H9 (cell line): ENCODE data around the gene SFXN5. TPM values are rescaled to one million over a fixed set of nuclear protein-coding genes. Genes with fewer than 3 reads are reported as not detected.

Source experiments
- DNase-seq: peaks from one replicate; pipeline ENCODE4 v3.0.0-alpha.2; 2017
- H2AFZ ChIP-seq: one replicate; pipeline ENCODE4 v1.6.1; 2013; ENCODE audit warnings: mild to moderate bottlenecking, low read length, control low read depth, moderate library complexity
- H2AK5ac ChIP-seq: 2 replicates; pipeline ENCODE4 v1.6.1; 2013; ENCODE audit warnings: low read length, control low read depth, mixed read lengths; ENCODE audit not compliant: insufficient read length
- H2BK120ac ChIP-seq: one replicate; pipeline ENCODE4 v1.6.1; 2013; ENCODE audit warnings: low read depth, mild to moderate bottlenecking, low read length, control low read depth, inconsistent platforms; ENCODE audit not compliant: poor library complexity, severe bottlenecking
- H2BK12ac ChIP-seq: 2 replicates; pipeline ENCODE4 v1.6.1; 2013; ENCODE audit warnings: low read length, control low read depth, mixed read lengths, low read depth; ENCODE audit not compliant: insufficient read length
- H2BK15ac ChIP-seq: 2 replicates; pipeline ENCODE4 v1.6.1; 2013; ENCODE audit warnings: low read depth, low read length, control low read depth
- H2BK20ac ChIP-seq: one replicate; pipeline ENCODE4 v1.6.1; 2013; ENCODE audit warnings: low read depth, mild to moderate bottlenecking, low read length, control low read depth, inconsistent platforms; ENCODE audit not compliant: poor library complexity, severe bottlenecking
- H2BK5ac ChIP-seq: 2 replicates; pipeline ENCODE4 v1.6.1; 2013; ENCODE audit warnings: low read length, control low read depth, mixed read lengths; ENCODE audit not compliant: insufficient read length
- H3K14ac ChIP-seq: 2 replicates; pipeline ENCODE4 v1.6.1; 2013; ENCODE audit warnings: low read length, control low read depth; ENCODE audit not compliant: insufficient read depth
- H3K18ac ChIP-seq: 2 replicates; pipeline ENCODE4 v1.6.1; 2013; ENCODE audit warnings: low read depth, mild to moderate bottlenecking, mixed read lengths, low read length, control low read depth; ENCODE audit not compliant: insufficient read length
- H3K23ac ChIP-seq: 2 replicates; pipeline ENCODE4 v1.6.1; 2013; ENCODE audit warnings: low read length, control low read depth, mixed read lengths, low read depth; ENCODE audit not compliant: insufficient read length
- H3K23me2 ChIP-seq: 2 replicates; pipeline ENCODE4 v1.6.1; 2013; ENCODE audit warnings: low read depth, mild to moderate bottlenecking, mixed read lengths, low read length, control low read depth; ENCODE audit not compliant: insufficient read length, poor library complexity, severe bottlenecking
- H3K27ac ChIP-seq: 2 replicates; pipeline ENCODE4 v1.5.1; 2013; ENCODE audit warnings: low read length, control low read depth, mixed read lengths, low read depth; ENCODE audit not compliant: insufficient read length
- H3K27me3 ChIP-seq: 2 replicates; pipeline ENCODE4 v1.6.1; 2013; ENCODE audit warnings: low read length, control low read depth, inconsistent platforms; ENCODE audit not compliant: insufficient read depth
- H3K4ac ChIP-seq: 2 replicates; pipeline ENCODE4 v1.6.1; 2013; ENCODE audit warnings: low read depth, mild to moderate bottlenecking, control low read depth, inconsistent platforms, low read length, moderate library complexity
- H3K4me1 ChIP-seq: 2 replicates; pipeline ENCODE4 v1.6.1; 2013; ENCODE audit warnings: low read length, control low read depth, inconsistent platforms; ENCODE audit not compliant: insufficient read depth
- H3K4me2 ChIP-seq: 2 replicates; pipeline ENCODE4 v1.6.1; 2013; ENCODE audit warnings: low read length, control low read depth, mixed read lengths; ENCODE audit not compliant: insufficient read length, insufficient read depth
- H3K56ac ChIP-seq: 2 replicates; pipeline ENCODE4 v1.6.1; 2013; ENCODE audit warnings: low read depth, mild to moderate bottlenecking, mixed read lengths, low read length, control low read depth; ENCODE audit not compliant: insufficient read length
- H3K79me1 ChIP-seq: 2 replicates; pipeline ENCODE4 v1.6.1; 2013; ENCODE audit warnings: low read depth, mild to moderate bottlenecking, moderate library complexity, low read length, control low read depth, inconsistent platforms; ENCODE audit not compliant: insufficient read depth, poor library complexity, severe bottlenecking
- H3K79me2 ChIP-seq: 2 replicates; pipeline ENCODE4 v1.6.1; 2013; ENCODE audit warnings: low read length, control low read depth, inconsistent platforms; ENCODE audit not compliant: insufficient read depth
- H3K9ac ChIP-seq: 2 replicates; pipeline ENCODE4 v1.6.1; 2013; ENCODE audit warnings: low read length, control low read depth, mixed read lengths; ENCODE audit not compliant: insufficient read length; ENCODE audit errors: extremely low read depth
- H3K9me3 ChIP-seq: one replicate; pipeline ENCODE4 v1.6.1; 2013; ENCODE audit warnings: low read depth, low read length, inconsistent platforms; ENCODE audit not compliant: control insufficient read depth
- H3T11ph ChIP-seq: one replicate; pipeline ENCODE4 v1.6.1; 2013; ENCODE audit warnings: mild to moderate bottlenecking, low read length, control low read depth, inconsistent platforms
- H4K20me1 ChIP-seq: one replicate; pipeline ENCODE4 v1.6.1; 2013; ENCODE audit not compliant: control insufficient read depth, insufficient read length, insufficient read depth
- H4K5ac ChIP-seq: 2 replicates; pipeline ENCODE4 v1.6.1; 2013; ENCODE audit warnings: low read depth, mild to moderate bottlenecking, mixed read lengths, low read length, control low read depth; ENCODE audit not compliant: insufficient read length
- H4K8ac ChIP-seq: replicated peaks from 2 replicates; pipeline ENCODE4 v1.6.1; 2013; ENCODE audit warnings: low read length, control low read depth, mixed read lengths, low read depth; ENCODE audit not compliant: insufficient read length
- H4K91ac ChIP-seq: 2 replicates; pipeline ENCODE4 v1.6.1; 2013; ENCODE audit warnings: low read depth, mild to moderate bottlenecking, moderate library complexity, mixed read lengths, low read length, control low read depth; ENCODE audit not compliant: insufficient read length
- H3K27ac Mint-ChIP-seq, 3 experiments: 2 replicates in 2 of 3; 3 replicates in 1 of 3; pipeline ENCODE4 v1.8.0; 2020 to 2021; ENCODE audit warnings: mixed read lengths in 3 of 3, mild to moderate bottlenecking in 1 of 3, moderate library complexity in 1 of 3
- H3K27me3 Mint-ChIP-seq: 2 replicates; pipeline ENCODE4 v1.8.0; 2021; ENCODE audit warnings: low read depth, mild to moderate bottlenecking, moderate library complexity, mixed read lengths
- H3K36me3 Mint-ChIP-seq, 3 experiments: 2 replicates in 2 of 3; 3 replicates in 1 of 3; pipeline ENCODE4 v1.8.0; 2020 to 2021; ENCODE audit warnings: low read depth in 3 of 3, mixed read lengths in 3 of 3; ENCODE audit not compliant: insufficient read depth in 1 of 3
- H3K4me1 Mint-ChIP-seq, 2 experiments: 2 replicates each; pipeline ENCODE4 v1.8.0; 2020; ENCODE audit warnings: mixed read lengths in 2 of 2
- H3K4me3 Mint-ChIP-seq, 2 experiments: 2 replicates in 1 of 2; 3 replicates in 1 of 2; pipeline ENCODE4 v1.8.0; 2020 to 2021; ENCODE audit warnings: mild to moderate bottlenecking in 2 of 2, mixed read lengths in 2 of 2, moderate library complexity in 1 of 2
- H3K9me3 Mint-ChIP-seq, 2 experiments: 2 replicates in 1 of 2; 3 replicates in 1 of 2; pipeline ENCODE4 v1.8.0; 2020; ENCODE audit warnings: mild to moderate bottlenecking in 2 of 2, mixed read lengths in 2 of 2, moderate library complexity in 1 of 2
- WGBS: extraction: QIAGEN DNeasy Blood & Tissue Kit; methylation state at CpG from one replicate; pipeline ENCODE4 v1.1.7; 2013; ENCODE audit warnings: missing lambda C conversion rate, low lambda C conversion rate, mixed read lengths; ENCODE audit not compliant: insufficient read length; ENCODE audit errors: extremely low coverage; 5-methylcytosine and 5-hydroxymethylcytosine counted together
- total RNA-seq: library from RNA; stranded (reverse); gene quantifications from 2 replicates; pipeline ENCODE4 v1.2.1, GENCODE V29; 2021
- TF ChIP-seq, protein P1 (sequence below): fragments of 200-600 bp; sonication (generic); conservative IDR thresholded peaks from 3 replicates; pipeline ENCODE4 v1.8.0; 2021; ENCODE audit warnings: antibody characterized with exemption, mild to moderate bottlenecking

SFXN5 gene
- total RNA-seq, 1 experiment from 2014 or later, result 30.9 TPM

DNA sequence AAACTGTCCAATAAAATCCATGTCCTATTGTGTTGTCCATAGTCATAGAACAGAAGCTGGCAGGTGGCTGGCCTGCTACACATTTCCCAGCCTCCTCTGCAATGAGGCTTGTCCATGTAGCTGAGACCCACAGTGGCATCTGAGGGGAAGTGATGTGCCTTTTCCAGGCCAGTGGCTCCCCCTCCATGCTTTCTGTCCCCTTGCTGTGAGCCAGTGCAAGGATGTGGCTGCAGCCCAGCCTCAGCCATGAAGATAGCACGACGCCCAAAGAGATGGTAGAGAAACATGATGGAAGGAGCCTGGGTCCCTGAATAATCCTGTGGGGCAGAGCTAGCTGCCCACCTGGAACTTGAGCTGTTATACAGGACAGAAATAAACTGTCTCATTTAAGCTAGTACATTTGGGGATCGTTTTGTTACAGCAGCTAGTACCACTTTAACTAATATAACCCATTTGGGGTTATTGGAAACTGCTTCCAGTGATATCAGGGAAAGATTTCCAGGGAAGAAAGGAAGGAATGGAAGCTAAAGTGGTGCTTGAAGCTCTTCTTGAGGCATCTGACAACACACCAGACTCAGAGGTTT, 40.3 kb downstream of the SFXN5 start:
- H3K79me1 ChIP-seq, result no peaks in the 10 kb centered on the region
- H3K56ac ChIP-seq, result no peak overlapping the region
- H3K27me3 Mint-ChIP-seq, result no peaks in the 10 kb centered on the region
- H2BK5ac ChIP-seq, result no peak overlapping the region
- H3K23ac ChIP-seq, result no peak overlapping the region
- H3K79me2 ChIP-seq, result no peaks in the 10 kb centered on the region
- no peak overlapping the region for H3K27ac Mint-ChIP-seq
- TF ChIP-seq, protein P1, sequence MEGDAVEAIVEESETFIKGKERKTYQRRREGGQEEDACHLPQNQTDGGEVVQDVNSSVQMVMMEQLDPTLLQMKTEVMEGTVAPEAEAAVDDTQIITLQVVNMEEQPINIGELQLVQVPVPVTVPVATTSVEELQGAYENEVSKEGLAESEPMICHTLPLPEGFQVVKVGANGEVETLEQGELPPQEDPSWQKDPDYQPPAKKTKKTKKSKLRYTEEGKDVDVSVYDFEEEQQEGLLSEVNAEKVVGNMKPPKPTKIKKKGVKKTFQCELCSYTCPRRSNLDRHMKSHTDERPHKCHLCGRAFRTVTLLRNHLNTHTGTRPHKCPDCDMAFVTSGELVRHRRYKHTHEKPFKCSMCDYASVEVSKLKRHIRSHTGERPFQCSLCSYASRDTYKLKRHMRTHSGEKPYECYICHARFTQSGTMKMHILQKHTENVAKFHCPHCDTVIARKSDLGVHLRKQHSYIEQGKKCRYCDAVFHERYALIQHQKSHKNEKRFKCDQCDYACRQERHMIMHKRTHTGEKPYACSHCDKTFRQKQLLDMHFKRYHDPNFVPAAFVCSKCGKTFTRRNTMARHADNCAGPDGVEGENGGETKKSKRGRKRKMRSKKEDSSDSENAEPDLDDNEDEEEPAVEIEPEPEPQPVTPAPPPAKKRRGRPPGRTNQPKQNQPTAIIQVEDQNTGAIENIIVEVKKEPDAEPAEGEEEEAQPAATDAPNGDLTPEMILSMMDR, result no peak
- H2BK12ac ChIP-seq, result no peak overlapping the region
- H3K23me2 ChIP-seq, result no peaks in the 10 kb centered on the region
- H4K20me1 ChIP-seq, result no peaks in the 10 kb centered on the region
- no peak overlapping the region for H4K8ac ChIP-seq
- WGBS, result no CpG with 5 or more reads among the region's 3 CpGs
- H2BK120ac ChIP-seq, result no peak overlapping the region
- H3K14ac ChIP-seq, result no peak overlapping the region
- no peak overlapping the region for H4K91ac ChIP-seq
- no peak overlapping the region for H2BK20ac ChIP-seq
- no peak overlapping the region for H2BK15ac ChIP-seq
- no peaks in the 10 kb centered on the region for H3K27me3 ChIP-seq
- no peak overlapping the region for H3T11ph ChIP-seq
- H3K36me3 Mint-ChIP-seq, result peaks cover 0 to 7% (median 0%) of the 10 kb centered on the region in 3 experiments; a peak in 2 of 7 replicates
- H3K4me3 Mint-ChIP-seq, result no peak overlapping the region
- DNase-seq, result no peak
- H2AK5ac ChIP-seq, result no peak overlapping the region
- H4K5ac ChIP-seq, result no peak overlapping the region
- no peak overlapping the region for H3K27ac ChIP-seq
- H3K4me1 ChIP-seq, result no peaks in the 10 kb centered on the region; the same call in 1 of the 2 replicates
- H3K4me2 ChIP-seq, result no peak overlapping the region
- no peak overlapping the region for H2AFZ ChIP-seq
- H3K18ac ChIP-seq, result no peak overlapping the region
- H3K9ac ChIP-seq, result no peak overlapping the region
- H3K9me3 ChIP-seq, result no peaks in the 10 kb centered on the region
- no peak overlapping the region for H3K4ac ChIP-seq
- H3K4me1 Mint-ChIP-seq, result peaks cover 6 to 12% of the 10 kb centered on the region in 2 experiments
- no peaks in the 10 kb centered on the region for H3K9me3 Mint-ChIP-seq
